Adrenal gland (tissue), 12 donors: ENCODE data around the gene SUCLG2. TPM values are rescaled to one million over a fixed set of nuclear protein-coding genes. Genes with fewer than 3 reads are reported as not detected.

Experiments
- DNase-seq, 7 donors: peaks; one replicate each; pipeline ENCODE4 v3.0.0-alpha.2; 2019 to 2020
- H3K27ac ChIP-seq, 5 donors: fragments of 200-600 bp; sonication (generic) in 4 of 5; 1 replicate in 3 of 5; 2 replicates in 2 of 5; pipeline versions ENCODE4 v1.5.1 to v1.8.0; 2016 to 2020; ENCODE audit warnings: mild to moderate bottlenecking in 1 of 5
- H3K27me3 ChIP-seq: fragments of 200-600 bp; 2 replicates; pipeline ENCODE4 v1.8.0; 2021
- H3K36me3 ChIP-seq, 2 donors: fragments of 200-600 bp; replicated peaks in 1 of 2; 1 replicate in 1 of 2; 2 replicates in 1 of 2; pipeline versions ENCODE4 v1.5.1 to v1.8.0; 2018 to 2022
- H3K4me1 ChIP-seq, 2 donors: fragments of 200-600 bp; replicated peaks in 1 of 2; 1 replicate in 1 of 2; 2 replicates in 1 of 2; pipeline versions ENCODE4 v1.5.1 to v1.8.0; 2018 to 2021
- H3K4me3 ChIP-seq, 4 donors: fragments of 200-600 bp; sonication (generic) in 3 of 4; one replicate each; pipeline ENCODE4 v1.5.1; 2016 to 2018
- H3K9me3 ChIP-seq, 3 donors: fragments of 200-600 bp; sonication (generic) in 1 of 3; replicated peaks in 1 of 3; 1 replicate in 2 of 3; 2 replicates in 1 of 3; pipeline versions ENCODE4 v1.5.1 to v1.8.0; 2016 to 2021
- CTCF ChIP-seq, 6 experiments: fragments of 450-650 bp in 4 of 6; fragments of 200-600 bp in 2 of 6; sonication (generic) in 1 of 6; IDR thresholded peaks; 1 replicate in 5 of 6; 2 replicates in 1 of 6; pipeline versions ENCODE4 v1.5.1 to v1.8.0; 2016 to 2021; ENCODE audit warnings: antibody characterized with exemption in 6 of 6, mild to moderate bottlenecking in 2 of 6, moderate library complexity in 1 of 6
- POLR2A ChIP-seq, 2 donors: fragments of 450-650 bp; IDR thresholded peaks; one replicate each; pipeline ENCODE4 v1.6.1; 2017; ENCODE audit warnings: antibody characterized with exemption in 2 of 2, mild to moderate bottlenecking in 2 of 2, moderate library complexity in 1 of 2
- WGBS, 4 donors: extraction: QIAGEN DNeasy Blood & Tissue Kit in 2 of 4; methylation state at CpG; one replicate each; pipeline versions ENCODE4 v1.1.5 to v1.1.7; 2013 to 2017; 5-methylcytosine and 5-hydroxymethylcytosine counted together
- intact Hi-C, 2 donors: fragments of 100-400 bp; cut with DNase I; formaldehyde crosslinking; loops; one replicate each; pipeline versions ENCODE4 v1.14.1 to v1.15.0; 2022 to 2023
- polyA plus RNA-seq, 3 donors: library from polyadenylated mRNA; stranded (reverse); fragments of 200-250 nt in 2 of 3; fragments of 350-450 nt in 1 of 3; fragmentation: Illumina TruSeq in 1 of 3; extraction: RNeasy Lipid Tissue Mini Kit (QIAGEN cat#74804) in 1 of 3; gene quantifications; one replicate each; pipeline ENCODE4 v1.2.3, GENCODE V29; 2013 to 2014
- total RNA-seq, 9 donors: library from RNA; depleted of rRNA in 4 of 9; stranded (reverse); fragments of >200 nt in 4 of 9; fragments of 120-200 nt in 1 of 9; fragmentation: NEBNext Ultra II Directional in 1 of 9; extraction: Animal tissue kit (Norgen Biotek cat#: 25700) in 1 of 9; gene quantifications; one replicate each; pipeline versions ENCODE4 v1.1.0 to v1.2.4, GENCODE V29; 2013 to 2023
- donor health status: healthy with polysubstance abuse.
- donor health status: Bipolar disorder and iron deficiency.
- donor health status: DM: yes; HTN: yes; CAD: no.
- donor health status: DM: no; HTN: no; CAD: no.
- donor health status: DM: no; HTN: no; CAD: no.
- donor health status: DM: yes; HTN: yes; CAD: no.

Gene SUCLG2
- total and polyA plus RNA-seq, 12 donors = 24.4 to 115 (median 69.6) TPM

GRCh38 chr3:67487564-67488114 lies 166.8 kb downstream of the SUCLG2 start:
- Histone ChIP-seq H3K4me3 (no peak overlapping the region), H3K36me3 (no peaks in the 10 kb centered on the region), H3K27ac (no peak overlapping the region), H3K9me3 (no peaks in the 10 kb centered on the region), H3K27me3 (no peaks in the 10 kb centered on the region), H3K4me1 (peaks cover 0 to 10% of the 10 kb centered on the region in 2 donors)
- no peak for DNase-seq
- TF ChIP-seq CTCF (IDR thresholded peaks at IDR 0.05) (no peak), POLR2A (IDR thresholded peaks at IDR 0.05) (no peak)
- 97 to 99% (median 98%) methylated on average over 1 of the region's 1 CpG for WGBS, 4 donors
- intact Hi-C loops = no loop called here

- intact Hi-C loops = no loop called here
- TF ChIP-seq POLR2A (IDR thresholded peaks at IDR 0.05) (no peak), CTCF (IDR thresholded peaks at IDR 0.05) (no peak)
- H3K27me3 ChIP-seq = no peaks in the 10 kb centered on the region
- DNase-seq = peak in 2 of 7 donors; percentile 10 to 25
- H3K36me3 ChIP-seq = no peaks in the 10 kb centered on the region
- H3K9me3 ChIP-seq = no peaks in the 10 kb centered on the region
- H3K27ac ChIP-seq = no peak overlapping the region
- no peak overlapping the region for H3K4me3 ChIP-seq
- WGBS, 4 donors = 29 to 45% (median 38%) methylated on average over 1 of the region's 1 CpG
- peaks cover 0 to 10% of the 10 kb centered on the region in 2 donors for H3K4me1 ChIP-seq
These were observed 167.5 kb downstream of the SUCLG2 start for GRCh38 chr3:67486883-67487282.

GRCh38 chr3:67484085-67484484 lies 170.3 kb downstream of the SUCLG2 start:
- H3K4me1 ChIP-seq = peaks cover 2 to 17% of the 10 kb centered on the region in 2 donors
- no peaks in the 10 kb centered on the region for H3K27me3 ChIP-seq
- TF ChIP-seq POLR2A (IDR thresholded peaks at IDR 0.05) = no peak
- no peak for TF ChIP-seq CTCF (IDR thresholded peaks at IDR 0.05)
- H3K36me3 ChIP-seq = no peaks in the 10 kb centered on the region
- intact Hi-C loops = no loop called here
- no peak overlapping the region for H3K4me3 ChIP-seq
- WGBS, 4 donors = 65 to 70% (median 68%) methylated on average over 3 of the region's 3 CpGs
- no peaks in the 10 kb centered on the region for H3K9me3 ChIP-seq
- H3K27ac ChIP-seq = no peak overlapping the region
- peak in 6 of 7 donors; percentile 18 to 64 (median 32) for DNase-seq

GRCh38 chr3:67481126-67481525 lies 173.3 kb downstream of the SUCLG2 start:
- H3K27ac ChIP-seq = no peak overlapping the region
- intact Hi-C loops = no loop called here
- peaks cover 5 to 8% of the 10 kb centered on the region in 2 donors for H3K4me1 ChIP-seq
- 73 to 83% (median 80%) methylated on average over 4 of the region's 4 CpGs for WGBS, 4 donors
- TF ChIP-seq POLR2A (IDR thresholded peaks at IDR 0.05) = no peak
- TF ChIP-seq CTCF (IDR thresholded peaks at IDR 0.05) = no peak
- H3K27me3 ChIP-seq = no peaks in the 10 kb centered on the region
- no peaks in the 10 kb centered on the region for H3K9me3 ChIP-seq
- H3K4me3 ChIP-seq = no peak overlapping the region
- no peaks in the 10 kb centered on the region for H3K36me3 ChIP-seq
- no peak for DNase-seq
